ENCODE data around the gene ATP5MC3. TPM values are rescaled to one million over a fixed set of nuclear protein-coding genes. Genes with fewer than 3 reads are reported as not detected.

ATP5MC3 gene
- total RNA-seq, 1 donor from 2014 or later: 76.1 TPM

DNA sequence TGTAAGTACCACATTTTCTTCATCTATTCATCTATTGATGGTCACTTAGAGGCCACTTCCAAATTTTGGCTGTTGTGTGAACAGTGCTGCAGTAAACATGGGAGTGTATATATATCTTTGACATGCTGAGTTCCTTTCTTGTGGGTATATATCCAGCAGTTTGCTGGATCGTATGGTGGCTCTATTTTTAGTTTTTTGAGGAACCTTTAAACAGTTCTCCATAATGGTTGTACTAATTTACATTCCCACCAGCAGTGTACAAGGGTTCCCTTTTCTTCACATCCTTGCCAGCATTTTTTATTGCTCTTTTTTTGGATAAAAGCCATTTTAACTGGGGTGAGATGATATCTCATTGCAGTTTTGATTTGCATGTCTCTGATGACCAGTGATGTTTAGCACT is 7.3 kb upstream of the ATP5MC3 start:
- H3K4me3 ChIP-seq (ENCODE audit: low read depth, low read length): no peak overlapping the region
- FAIRE-seq: no peak
- H3K27me3 ChIP-seq (ENCODE audit: control insufficient read depth, insufficient read depth, low read length): no peaks in the 10 kb centered on the region
- no peaks in the 10 kb centered on the region for H3K36me3 ChIP-seq (ENCODE audit: control insufficient read depth, insufficient read depth, low read length)
- DNase-seq (ENCODE audit: low read depth): no peak
- TF ChIP-seq, protein P1, sequence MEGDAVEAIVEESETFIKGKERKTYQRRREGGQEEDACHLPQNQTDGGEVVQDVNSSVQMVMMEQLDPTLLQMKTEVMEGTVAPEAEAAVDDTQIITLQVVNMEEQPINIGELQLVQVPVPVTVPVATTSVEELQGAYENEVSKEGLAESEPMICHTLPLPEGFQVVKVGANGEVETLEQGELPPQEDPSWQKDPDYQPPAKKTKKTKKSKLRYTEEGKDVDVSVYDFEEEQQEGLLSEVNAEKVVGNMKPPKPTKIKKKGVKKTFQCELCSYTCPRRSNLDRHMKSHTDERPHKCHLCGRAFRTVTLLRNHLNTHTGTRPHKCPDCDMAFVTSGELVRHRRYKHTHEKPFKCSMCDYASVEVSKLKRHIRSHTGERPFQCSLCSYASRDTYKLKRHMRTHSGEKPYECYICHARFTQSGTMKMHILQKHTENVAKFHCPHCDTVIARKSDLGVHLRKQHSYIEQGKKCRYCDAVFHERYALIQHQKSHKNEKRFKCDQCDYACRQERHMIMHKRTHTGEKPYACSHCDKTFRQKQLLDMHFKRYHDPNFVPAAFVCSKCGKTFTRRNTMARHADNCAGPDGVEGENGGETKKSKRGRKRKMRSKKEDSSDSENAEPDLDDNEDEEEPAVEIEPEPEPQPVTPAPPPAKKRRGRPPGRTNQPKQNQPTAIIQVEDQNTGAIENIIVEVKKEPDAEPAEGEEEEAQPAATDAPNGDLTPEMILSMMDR (IDR thresholded peaks at IDR 0.05; ENCODE audit: insufficient read depth, low read length, severe bottlenecking): no peak

GRCh38 chr2:175187378-175187777 is 5.9 kb upstream of the ATP5MC3 start:
- no peak overlapping the region for H3K4me3 ChIP-seq (ENCODE audit: low read depth, low read length)
- no peaks in the 10 kb centered on the region for H3K36me3 ChIP-seq (ENCODE audit: control insufficient read depth, insufficient read depth, low read length)
- DNase-seq (ENCODE audit: low read depth) (peak; percentile 45), FAIRE-seq (no peak)
- TF ChIP-seq, protein P1 (IDR thresholded peaks at IDR 0.05; ENCODE audit: insufficient read depth, low read length, severe bottlenecking): peak; percentile 38
- no peaks in the 10 kb centered on the region for H3K27me3 ChIP-seq (ENCODE audit: control insufficient read depth, insufficient read depth, low read length)

DNA sequence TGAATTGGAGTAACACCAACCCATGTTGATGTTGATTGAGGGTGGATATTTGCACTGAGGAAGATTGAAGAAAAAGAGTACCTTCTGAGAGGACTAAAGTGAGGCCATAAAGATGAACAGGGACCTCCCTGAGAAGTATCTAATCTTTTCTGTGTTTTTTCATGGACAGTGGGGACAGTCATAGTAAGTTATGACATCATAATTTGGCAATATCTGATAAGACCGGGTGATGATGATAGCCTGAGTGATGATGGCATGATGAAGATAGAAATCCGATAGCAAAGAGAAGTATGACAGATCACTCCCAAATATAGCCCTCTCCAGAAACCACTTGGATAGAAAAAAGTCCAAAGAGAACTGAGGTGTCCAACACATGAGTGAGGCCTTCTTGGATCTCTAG is 2.2 kb upstream of the ATP5MC3 start:
- H3K36me3 ChIP-seq (ENCODE audit: control insufficient read depth, insufficient read depth, low read length): peaks cover 2% of the 10 kb centered on the region
- TF ChIP-seq, protein P1 (IDR thresholded peaks at IDR 0.05; ENCODE audit: insufficient read depth, low read length, severe bottlenecking): no peak
- no peak overlapping the region for H3K4me3 ChIP-seq (ENCODE audit: low read depth, low read length)
- H3K27me3 ChIP-seq (ENCODE audit: control insufficient read depth, insufficient read depth, low read length): no peaks in the 10 kb centered on the region
- FAIRE-seq (no peak), DNase-seq (ENCODE audit: low read depth) (no peak)

- FAIRE-seq (no peak), DNase-seq (ENCODE audit: low read depth) (no peak)
- TF ChIP-seq, protein P1 (IDR thresholded peaks at IDR 0.05; ENCODE audit: insufficient read depth, low read length, severe bottlenecking): no peak
- peaks cover 6% of the 10 kb centered on the region for H3K36me3 ChIP-seq (ENCODE audit: control insufficient read depth, insufficient read depth, low read length)
- H3K4me3 ChIP-seq (ENCODE audit: low read depth, low read length): peak overlapping the region; percentile 98
- H3K27me3 ChIP-seq (ENCODE audit: control insufficient read depth, insufficient read depth, low read length): no peaks in the 10 kb centered on the region
Measured at GRCh38 chr2:175181877-175182308, 383 bp upstream of the ATP5MC3 start.

DNA sequence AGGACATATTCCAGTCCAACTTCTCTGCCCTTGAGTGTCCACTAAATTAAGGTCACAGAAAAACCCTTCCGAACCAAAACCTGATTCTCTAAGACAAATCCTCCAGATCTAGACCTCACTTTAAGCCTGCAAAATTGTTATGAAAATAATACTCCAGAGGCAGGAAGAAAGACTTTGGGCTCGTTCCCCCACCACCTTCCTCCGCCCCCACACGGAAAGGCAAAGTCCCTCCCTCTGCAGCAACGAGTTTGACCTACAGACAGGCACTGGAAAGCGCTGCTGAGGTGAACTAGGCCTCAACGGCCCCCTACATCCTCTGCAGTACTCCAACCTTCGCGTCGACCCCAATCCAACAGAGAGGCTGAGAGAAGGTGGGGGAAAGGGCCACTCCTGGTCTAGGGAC is 808 bp downstream of the ATP5MC3 start:
- DNase-seq (ENCODE audit: low read depth): peak; percentile 49
- no peak for FAIRE-seq
- Histone ChIP-seq H3K36me3 (ENCODE audit: control insufficient read depth, insufficient read depth, low read length) (peaks cover 6% of the 10 kb centered on the region), H3K4me3 (ENCODE audit: low read depth, low read length) (peak overlapping the region; percentile 98), H3K27me3 (ENCODE audit: control insufficient read depth, insufficient read depth, low read length) (no peaks in the 10 kb centered on the region)
- TF ChIP-seq, protein P1 (IDR thresholded peaks at IDR 0.05; ENCODE audit: insufficient read depth, low read length, severe bottlenecking): no peak

GRCh38 chr2:175176624-175177023 is 4.9 kb downstream of the ATP5MC3 start:
- FAIRE-seq (no peak), DNase-seq (ENCODE audit: low read depth) (no peak)
- peaks cover 7% of the 10 kb centered on the region for H3K36me3 ChIP-seq (ENCODE audit: control insufficient read depth, insufficient read depth, low read length)
- TF ChIP-seq, protein P1 (IDR thresholded peaks at IDR 0.05; ENCODE audit: insufficient read depth, low read length, severe bottlenecking): no peak
- H3K4me3 ChIP-seq (ENCODE audit: low read depth, low read length): no peak overlapping the region
- no peaks in the 10 kb centered on the region for H3K27me3 ChIP-seq (ENCODE audit: control insufficient read depth, insufficient read depth, low read length)

Data from bronchial epithelial cell (primary cell).